Fibroblast of skin of left quadriceps (primary cell): Measurements from ENCODE around the gene OBI1.

Source experiments
- DNase-seq, 2 experiments: peaks; one replicate each; pipeline ENCODE4 v3.0.0-alpha.2; 2013; ENCODE audit warnings: low read depth in 2 of 2

The OBI1 gene

GRCh38 chr13:78576261-78576660, 82.7 kb downstream of the OBI1 start:
- no peak for DNase-seq

DNA sequence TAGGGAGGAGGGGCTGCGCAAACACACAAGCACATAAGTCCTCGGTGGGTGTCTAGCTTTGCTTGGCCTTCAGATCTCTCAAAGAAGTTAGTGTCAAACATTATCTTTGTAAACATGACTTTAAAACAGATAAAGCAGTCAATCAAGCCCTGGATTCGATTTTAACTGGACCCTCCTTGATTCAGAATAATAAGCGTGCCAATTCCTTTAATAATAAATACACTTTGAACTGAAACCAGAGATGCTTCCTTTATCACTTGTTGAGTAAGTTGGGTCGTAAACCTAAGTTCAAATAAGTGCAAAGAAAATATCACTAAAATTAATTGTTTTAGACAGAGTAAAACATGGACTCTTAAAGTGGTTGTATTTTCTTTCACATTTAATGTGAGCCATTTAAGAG, 86.5 kb downstream of the OBI1 start:
- DNase-seq = no peak

DNA sequence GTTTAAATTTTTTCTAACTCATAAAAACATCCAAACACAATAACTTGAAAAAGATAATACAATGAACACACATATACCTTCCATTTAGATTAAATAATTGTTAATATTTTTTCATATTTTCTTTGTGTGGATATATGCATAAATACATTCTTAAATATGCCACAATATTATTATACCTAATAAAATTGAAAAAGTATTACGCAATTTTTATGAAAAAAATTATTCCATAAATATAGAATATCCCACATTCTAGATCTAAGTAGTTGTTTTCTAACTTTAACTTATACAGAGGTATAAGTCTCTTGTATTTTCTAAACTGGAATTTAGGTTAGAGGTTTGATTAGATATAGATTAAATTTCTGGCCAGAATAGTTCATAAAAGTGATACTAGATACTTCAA, 89.9 kb downstream of the OBI1 start:
- DNase-seq = no peak

DNA sequence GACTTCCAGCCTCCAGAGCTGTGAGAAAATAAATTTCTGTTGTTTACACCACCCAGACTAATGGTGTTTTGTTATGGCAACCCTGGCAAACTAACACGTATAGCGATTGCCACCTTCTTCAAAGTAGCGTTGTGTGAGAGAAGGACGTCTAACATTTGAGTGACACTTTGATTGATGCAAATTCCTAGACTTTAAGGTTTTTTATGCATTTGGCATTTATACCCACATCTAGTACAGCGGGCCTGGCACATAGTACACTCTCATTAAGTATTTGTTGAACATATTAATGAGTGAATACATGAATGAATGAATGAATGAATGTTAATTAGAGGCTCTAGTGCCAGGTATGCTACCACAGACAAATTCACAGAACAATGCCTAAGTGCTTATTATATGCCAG, 92.3 kb downstream of the OBI1 start:
- no peak for DNase-seq
